ENCODE measurements around the gene EEF1A2.

The EEF1A2 gene

DNA sequence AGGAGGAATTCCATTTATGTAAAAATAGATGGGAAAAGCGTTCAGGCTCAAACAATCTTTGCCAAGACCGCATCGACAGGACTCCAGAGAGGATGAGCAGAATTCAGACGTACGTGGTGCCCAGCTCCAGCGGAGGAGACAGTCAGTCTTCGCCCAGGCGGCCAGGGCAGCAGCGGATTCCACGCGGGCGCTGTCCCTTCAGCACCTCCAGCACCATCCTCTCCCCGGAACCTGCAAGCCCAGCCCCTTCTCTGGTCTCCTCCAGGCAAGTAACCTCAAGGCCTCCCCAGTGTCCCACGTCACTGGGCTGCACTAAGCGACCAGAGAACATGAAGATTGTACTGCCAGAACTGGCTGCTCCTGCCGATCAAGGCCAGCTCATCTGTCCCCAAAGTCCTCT is 23.7 kb downstream of the EEF1A2 start:
- H3K36me3 ChIP-seq (replicated peaks), result no peaks in the 10 kb centered on the region
- peak in 1 of 2 experiments; percentile 66 for DNase-seq (ENCODE audit: low spot score in 2 of 2)
- peaks cover 40% of the 10 kb centered on the region for H3K27me3 ChIP-seq (ENCODE audit: low read depth)
- H3K4me1 ChIP-seq, result no peaks in the 10 kb centered on the region; the same call in 1 of the 2 replicates
- H3K4me3 ChIP-seq, result no peak overlapping the region
- in situ Hi-C loops (cut with MboI; ENCODE audit: low sequenced_read_pairs), result no loop called here
- H3K9me3 ChIP-seq, result no peaks in the 10 kb centered on the region

DNA sequence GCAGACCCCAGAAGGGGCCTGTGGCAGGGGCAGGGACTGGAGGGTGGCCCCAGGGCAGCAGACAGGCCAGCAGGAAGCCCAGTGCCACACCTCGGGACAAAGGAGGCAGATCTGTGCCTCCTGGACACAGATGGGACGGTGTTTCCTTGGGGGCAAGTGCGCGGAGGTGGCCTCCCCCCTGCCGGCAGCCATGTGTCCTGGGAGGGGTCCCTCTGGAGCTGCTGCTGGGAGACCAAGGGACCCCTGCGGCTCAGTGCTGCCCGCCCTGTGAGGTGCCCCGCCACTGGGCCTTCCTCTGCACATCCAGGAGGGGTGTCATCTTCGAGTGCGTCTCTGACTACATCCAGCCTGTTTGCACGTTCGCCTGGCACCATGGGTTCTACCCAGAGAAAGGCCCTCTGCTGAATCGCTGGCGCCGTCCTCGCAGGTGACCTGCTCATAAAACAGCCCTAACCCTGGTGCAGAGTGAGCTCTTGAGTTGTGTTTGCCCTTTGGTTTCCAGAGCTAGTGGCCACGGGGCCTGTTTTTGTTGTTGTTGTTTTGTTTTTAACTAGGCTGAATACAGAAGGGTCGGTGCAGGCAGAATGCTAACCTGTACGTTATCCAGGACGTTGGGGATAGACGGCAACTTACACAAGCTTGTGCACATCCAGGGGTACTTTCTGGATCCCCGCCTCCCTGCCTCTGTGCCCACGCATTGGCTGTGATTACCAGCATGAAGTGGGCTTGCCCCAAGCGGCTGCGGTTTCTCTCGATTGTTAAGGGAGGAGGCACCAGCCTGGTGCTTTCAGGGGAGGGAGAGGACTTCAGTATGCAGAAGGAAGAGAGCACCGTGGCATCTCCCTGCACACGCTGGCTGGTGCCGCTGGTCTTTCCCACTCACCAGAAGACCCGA is 25.1 kb downstream of the EEF1A2 start:
- Histone ChIP-seq H3K4me3 (no peak overlapping the region), H3K9me3 (no peaks in the 10 kb centered on the region), H3K36me3 (replicated peaks) (no peaks in the 10 kb centered on the region), H3K4me1 (no peaks in the 10 kb centered on the region; the same call in 1 of the 2 replicates), H3K27me3 (ENCODE audit: low read depth) (peaks cover 39% of the 10 kb centered on the region)
- in situ Hi-C loops (cut with MboI; ENCODE audit: low sequenced_read_pairs), result no loop called here
- no peak for DNase-seq (ENCODE audit: low spot score in 2 of 2)

DNA sequence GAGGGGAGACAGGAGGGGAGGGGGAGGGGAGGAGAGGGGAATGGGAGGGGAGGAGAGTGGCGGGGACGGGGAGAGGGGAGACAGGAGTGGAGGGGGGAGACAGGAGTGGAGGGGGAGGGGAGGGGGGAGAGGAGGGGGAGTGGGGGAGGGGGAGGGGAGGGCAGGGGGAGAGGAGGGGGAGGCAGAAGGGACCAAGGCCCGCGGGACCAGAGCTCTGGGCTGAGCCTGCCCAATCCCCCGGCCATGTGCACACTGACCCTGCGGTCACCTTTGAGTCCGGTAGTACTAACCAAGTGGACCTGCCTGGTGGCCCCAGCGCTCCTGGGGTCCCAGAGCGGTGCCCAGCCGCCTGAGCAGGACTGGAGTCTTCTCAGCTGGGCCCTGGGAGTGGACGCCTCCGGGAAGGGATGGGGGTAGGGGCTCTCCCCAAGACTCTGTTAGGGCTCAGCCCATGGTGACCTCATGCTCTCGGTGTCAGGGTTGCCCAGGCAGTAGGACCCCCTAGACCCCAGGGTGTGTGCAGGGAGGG is 26.0 kb downstream of the EEF1A2 start:
- in situ Hi-C loops (cut with MboI; ENCODE audit: low sequenced_read_pairs), result no loop called here
- Histone ChIP-seq H3K27me3 (ENCODE audit: low read depth) (peaks cover 35% of the 10 kb centered on the region), H3K9me3 (no peaks in the 10 kb centered on the region), H3K36me3 (replicated peaks) (no peaks in the 10 kb centered on the region), H3K4me3 (no peak overlapping the region), H3K4me1 (no peaks in the 10 kb centered on the region; the same call in 1 of the 2 replicates)
- no peak for DNase-seq (ENCODE audit: low spot score in 2 of 2)

DNA sequence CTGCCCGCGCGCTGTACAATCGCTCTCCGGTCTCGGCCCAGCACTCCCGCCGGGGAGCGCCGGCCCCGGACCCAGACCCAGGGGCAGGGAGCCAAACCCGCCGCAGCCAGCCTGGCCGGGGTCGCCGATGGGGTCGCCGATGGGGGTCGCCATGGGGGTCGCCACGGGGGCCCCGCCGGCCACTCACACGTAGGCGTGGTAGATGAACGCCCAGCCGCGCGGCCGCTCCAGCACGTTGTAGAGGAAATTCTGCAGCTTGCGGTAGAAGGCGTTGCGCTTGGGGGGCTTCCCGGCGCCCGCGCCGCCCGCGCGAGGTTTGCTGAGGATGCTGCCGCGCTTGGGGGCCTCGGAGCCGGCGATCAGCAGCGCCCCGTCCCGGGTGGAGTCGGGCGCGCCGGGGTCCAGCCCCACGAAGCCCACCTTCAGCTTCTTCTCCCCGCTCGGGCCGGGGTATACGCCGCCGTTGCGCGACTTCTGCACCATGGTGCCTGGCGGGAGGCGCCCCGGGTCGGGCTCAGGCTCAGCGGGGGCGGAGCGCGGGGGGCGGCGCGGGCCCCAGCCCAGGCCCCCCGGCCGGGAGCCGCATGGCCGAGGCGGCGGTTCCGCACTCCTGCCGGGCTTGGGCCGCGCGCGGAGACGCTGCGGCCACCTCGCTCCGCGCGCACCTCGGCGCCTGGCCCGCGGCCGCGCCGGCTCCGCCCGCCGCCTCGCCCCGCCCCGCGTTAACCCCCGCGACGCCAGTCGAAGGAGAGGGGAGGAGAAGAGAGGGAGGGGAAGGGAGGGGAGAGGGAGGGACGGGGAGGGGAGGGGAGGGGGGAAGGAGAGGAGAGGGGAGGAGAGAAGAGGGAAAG is 26.7 kb downstream of the EEF1A2 start, which contains the start of gene KCNQ2:
Gene KCNQ2, minus strand, starts transcription at position 675 of the 851 bp plus-strand sequence. Its CDS starts 192 bp downstream, at position 483.
- no peaks in the 10 kb centered on the region; the same call in 1 of the 2 replicates for H3K4me1 ChIP-seq
- peaks cover 31% of the 10 kb centered on the region for H3K27me3 ChIP-seq (ENCODE audit: low read depth)
- no peaks in the 10 kb centered on the region for H3K36me3 ChIP-seq (replicated peaks)
- peak within 1 kb of the TSS; percentile 57 for H3K4me3 ChIP-seq
- DNase-seq (ENCODE audit: low spot score in 2 of 2), result peak in 1 of 2 experiments; percentile 75
- H3K9me3 ChIP-seq, result no peaks in the 10 kb centered on the region
- in situ Hi-C loops (cut with MboI; ENCODE audit: low sequenced_read_pairs), result no loop called here

DNA sequence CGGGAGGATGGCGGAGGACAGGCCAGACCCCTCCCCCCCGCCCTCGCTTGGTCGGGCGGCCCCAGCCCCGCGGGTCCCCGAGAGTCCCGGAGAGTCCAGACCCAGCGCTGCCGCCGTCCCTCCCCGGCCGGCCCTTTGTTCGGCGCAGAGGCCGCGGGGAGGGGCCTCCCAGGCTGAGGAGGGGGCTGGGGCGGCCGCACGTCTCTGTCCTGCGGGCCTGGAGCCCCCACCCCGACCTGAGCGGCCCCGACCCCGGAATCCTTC is 27.2 kb downstream of the EEF1A2 start:
- Histone ChIP-seq H3K4me1 (no peaks in the 10 kb centered on the region; the same call in 1 of the 2 replicates), H3K9me3 (no peaks in the 10 kb centered on the region), H3K27me3 (ENCODE audit: low read depth) (peaks cover 29% of the 10 kb centered on the region), H3K4me3 (peak overlapping the region; percentile 57), H3K36me3 (replicated peaks) (no peaks in the 10 kb centered on the region)
- in situ Hi-C loops (cut with MboI; ENCODE audit: low sequenced_read_pairs), result no loop called here
- peak in 1 of 2 experiments; percentile 43 for DNase-seq (ENCODE audit: low spot score in 2 of 2)

DNA sequence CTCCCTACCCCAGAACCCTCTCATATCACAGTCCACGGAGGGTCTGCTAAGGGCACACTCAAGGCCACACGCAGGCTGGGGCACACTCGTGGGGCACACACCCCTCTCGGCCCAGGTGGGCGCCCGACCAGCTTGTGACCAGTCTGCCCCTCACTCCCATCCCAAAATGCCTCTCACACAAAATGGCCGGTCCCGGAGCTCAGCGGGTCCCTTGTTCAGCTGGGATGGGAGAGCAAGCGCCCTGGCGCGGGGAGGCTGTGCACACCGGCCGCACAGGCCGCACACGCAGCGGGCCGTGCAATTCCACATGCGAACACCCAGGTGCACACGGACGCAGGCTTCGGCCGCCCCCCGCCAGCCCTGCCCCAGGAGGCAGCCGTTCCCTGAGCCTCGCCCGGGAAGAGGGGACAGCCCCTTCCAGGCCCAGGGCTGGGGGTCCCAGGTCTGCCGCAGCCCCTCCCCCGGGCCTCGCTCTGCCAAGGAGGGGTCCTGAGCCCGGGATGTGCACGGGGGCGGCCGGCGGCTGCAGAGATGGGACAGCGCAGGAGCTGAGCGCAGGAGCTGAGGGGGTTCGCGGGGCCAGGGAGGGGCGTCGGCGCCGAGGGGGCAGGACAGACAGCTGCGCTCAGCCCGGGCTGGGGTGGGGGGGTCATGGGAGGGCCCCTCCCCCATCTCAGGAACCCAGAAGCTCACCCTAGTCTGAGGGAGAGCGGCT is 27.7 kb downstream of the EEF1A2 start:
- in situ Hi-C loops (cut with MboI; ENCODE audit: low sequenced_read_pairs), result no loop called here
- Histone ChIP-seq H3K36me3 (replicated peaks) (no peaks in the 10 kb centered on the region), H3K9me3 (no peaks in the 10 kb centered on the region), H3K4me1 (no peaks in the 10 kb centered on the region; the same call in 1 of the 2 replicates), H3K4me3 (peak overlapping the region; percentile 57), H3K27me3 (ENCODE audit: low read depth) (peaks cover 29% of the 10 kb centered on the region)
- DNase-seq (ENCODE audit: low spot score in 2 of 2), result peak in 1 of 2 experiments; percentile 56

DNA sequence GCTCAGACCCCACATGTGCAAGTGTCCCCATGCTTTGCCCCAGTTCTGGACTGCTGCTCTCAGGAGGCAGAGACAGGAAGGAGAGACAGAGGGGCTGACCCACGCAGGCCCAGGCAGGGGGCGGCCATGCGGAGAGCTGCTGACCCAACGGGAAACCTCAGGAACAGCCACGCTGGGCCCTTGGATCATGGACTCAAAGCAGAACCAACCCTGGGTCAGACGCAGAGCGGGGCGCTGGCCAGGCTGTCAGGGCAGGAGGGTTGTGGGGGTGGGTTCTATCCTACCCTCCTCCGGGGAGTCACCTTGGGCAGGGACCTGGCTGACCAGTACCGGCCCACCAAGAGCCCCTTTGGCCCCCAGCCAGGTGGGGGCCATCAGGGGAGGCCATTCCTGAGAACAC is 28.5 kb downstream of the EEF1A2 start:
- no peaks in the 10 kb centered on the region for H3K36me3 ChIP-seq (replicated peaks)
- in situ Hi-C loops (cut with MboI; ENCODE audit: low sequenced_read_pairs), result no loop called here
- no peak for DNase-seq (ENCODE audit: low spot score in 2 of 2)
- peak overlapping the region; percentile 57 for H3K4me3 ChIP-seq
- H3K9me3 ChIP-seq, result no peaks in the 10 kb centered on the region
- H3K27me3 ChIP-seq (ENCODE audit: low read depth), result peaks cover 22% of the 10 kb centered on the region
- H3K4me1 ChIP-seq, result no peaks in the 10 kb centered on the region; the same call in 1 of the 2 replicates

DNA sequence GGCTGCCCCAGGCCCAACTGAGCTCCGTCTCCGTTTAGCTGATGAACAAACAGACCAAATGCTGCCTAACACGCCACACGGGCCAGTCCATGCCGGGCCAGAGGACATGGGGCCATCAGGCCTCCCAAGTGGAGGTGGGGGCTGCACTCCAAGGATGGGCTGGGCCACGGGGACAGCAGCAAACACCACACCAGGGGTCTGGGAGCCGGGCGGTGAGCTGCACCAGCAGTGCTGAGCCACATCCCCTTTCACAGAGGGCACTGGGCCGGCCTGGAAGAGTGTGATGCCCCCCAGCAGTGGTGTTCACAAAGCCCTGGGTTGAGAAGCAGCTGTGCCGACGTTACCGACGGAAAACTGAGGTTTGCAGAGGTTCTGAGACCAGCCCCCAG is 29.2 kb downstream of the EEF1A2 start:
- Histone ChIP-seq H3K27me3 (ENCODE audit: low read depth) (peaks cover 15% of the 10 kb centered on the region), H3K4me1 (no peaks in the 10 kb centered on the region; the same call in 1 of the 2 replicates), H3K36me3 (replicated peaks) (no peaks in the 10 kb centered on the region), H3K9me3 (no peaks in the 10 kb centered on the region), H3K4me3 (no peak overlapping the region)
- DNase-seq (ENCODE audit: low spot score in 2 of 2), result no peak
- in situ Hi-C loops (cut with MboI; ENCODE audit: low sequenced_read_pairs), result no loop called here

DNA sequence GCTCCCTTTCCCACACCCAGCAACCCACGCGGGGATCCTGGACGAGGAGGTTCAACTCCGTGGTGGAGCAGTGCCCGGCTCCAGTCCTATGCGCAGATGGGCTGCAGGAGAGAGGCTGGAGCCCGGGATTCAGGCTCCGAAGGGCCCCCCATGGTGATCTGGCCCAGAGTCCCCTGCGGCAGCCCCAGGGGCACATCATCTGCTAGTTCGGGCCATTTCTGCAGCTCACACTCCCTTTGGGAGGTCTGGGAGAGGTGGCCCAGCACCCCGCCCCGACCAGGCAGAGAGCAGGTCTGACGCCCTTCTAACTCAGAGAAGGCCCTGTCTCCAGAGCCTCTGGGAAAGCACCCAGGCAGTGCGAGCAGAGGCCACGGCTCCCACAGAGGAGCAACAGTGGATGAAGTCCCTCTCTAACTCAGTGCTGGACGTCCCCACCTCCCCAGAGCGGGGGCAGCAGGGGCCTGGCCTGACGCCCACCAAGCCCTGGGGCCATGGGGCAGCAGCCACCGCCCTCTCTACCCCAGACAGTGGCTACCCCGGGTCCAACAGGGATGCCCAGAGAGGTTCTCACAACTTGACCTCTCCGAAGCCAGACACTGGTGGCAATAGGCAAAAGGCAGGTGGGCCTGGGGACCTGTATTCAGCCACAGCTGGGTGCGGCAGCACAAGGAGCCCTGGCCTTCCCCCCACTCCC is 29.7 kb downstream of the EEF1A2 start:
- in situ Hi-C loops (cut with MboI; ENCODE audit: low sequenced_read_pairs), result no loop called here
- Histone ChIP-seq H3K36me3 (replicated peaks) (no peaks in the 10 kb centered on the region), H3K4me3 (no peak overlapping the region), H3K4me1 (no peaks in the 10 kb centered on the region; the same call in 1 of the 2 replicates), H3K27me3 (ENCODE audit: low read depth) (peaks cover 10% of the 10 kb centered on the region; the same call in 1 of the 2 replicates), H3K9me3 (no peaks in the 10 kb centered on the region)
- no peak for DNase-seq (ENCODE audit: low spot score in 2 of 2)

DNA sequence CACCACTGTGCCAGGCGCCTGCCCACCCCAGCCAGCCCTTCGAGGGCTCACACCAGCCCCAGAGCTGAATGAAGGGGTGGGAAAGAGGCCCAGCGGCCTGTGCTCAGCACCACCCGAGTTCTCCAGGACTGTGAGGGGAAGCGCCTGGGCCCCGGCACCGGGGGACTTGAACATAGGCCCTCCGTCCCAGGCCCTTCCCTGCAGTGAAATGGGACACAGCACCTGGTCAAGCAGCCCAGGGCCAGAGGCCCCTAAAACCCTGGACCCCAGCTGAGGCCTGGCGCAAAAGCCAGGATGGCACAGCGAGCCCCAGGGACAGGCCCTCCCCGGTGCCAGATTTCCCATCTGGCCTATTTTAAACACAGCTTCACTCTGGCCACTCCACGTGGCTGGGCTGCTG is 30.5 kb downstream of the EEF1A2 start:
- no peaks in the 10 kb centered on the region for H3K9me3 ChIP-seq
- no peak for DNase-seq (ENCODE audit: low spot score in 2 of 2)
- peaks cover 4% of the 10 kb centered on the region; the same call in 1 of the 2 replicates for H3K27me3 ChIP-seq (ENCODE audit: low read depth)
- H3K4me3 ChIP-seq, result no peak overlapping the region
- H3K4me1 ChIP-seq, result no peaks in the 10 kb centered on the region; the same call in 1 of the 2 replicates
- no peaks in the 10 kb centered on the region for H3K36me3 ChIP-seq (replicated peaks)
- in situ Hi-C loops (cut with MboI; ENCODE audit: low sequenced_read_pairs), result no loop called here

DNA sequence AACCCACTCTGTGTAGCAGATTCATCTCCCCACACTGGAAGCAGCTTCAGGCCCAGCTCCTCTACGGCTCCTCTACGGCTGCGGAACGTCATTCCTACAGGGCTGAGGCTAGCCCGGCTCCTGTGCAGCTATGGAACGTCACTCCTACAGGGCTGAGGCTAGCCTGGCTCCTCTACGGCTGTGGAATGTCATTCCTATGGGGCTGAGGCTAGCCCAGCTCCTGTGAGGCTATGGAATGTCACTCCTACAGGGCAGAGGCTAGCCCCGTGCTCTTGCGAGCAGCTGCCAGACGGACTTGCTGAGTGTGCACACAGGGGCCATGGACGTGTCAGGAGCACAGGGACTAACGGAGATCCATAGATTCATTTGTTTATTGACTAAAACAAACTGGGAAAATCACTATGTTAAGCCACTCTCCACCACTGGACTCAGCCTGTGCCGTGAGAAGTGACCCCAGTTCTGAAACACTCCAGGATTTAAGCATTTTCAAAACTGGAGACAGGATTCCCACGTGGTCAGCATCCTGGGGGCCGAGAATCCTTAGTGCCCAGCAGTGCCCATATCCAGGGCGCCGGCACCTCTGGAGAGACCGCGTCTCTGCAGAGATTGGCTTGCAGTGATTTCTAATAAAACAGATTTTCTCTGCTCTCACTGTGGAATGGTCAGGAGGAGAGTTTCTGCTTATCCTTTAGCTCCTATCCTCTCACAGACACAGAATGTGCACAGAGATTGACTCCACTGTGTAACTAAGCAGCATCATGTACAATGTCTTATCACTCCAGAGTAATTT is 31.4 kb downstream of the EEF1A2 start:
- H3K4me3 ChIP-seq, result no peak overlapping the region
- no peaks in the 10 kb centered on the region for H3K27me3 ChIP-seq (ENCODE audit: low read depth)
- no peaks in the 10 kb centered on the region; the same call in 1 of the 2 replicates for H3K4me1 ChIP-seq
- DNase-seq (ENCODE audit: low spot score in 2 of 2), result no peak
- in situ Hi-C loops (cut with MboI; ENCODE audit: low sequenced_read_pairs), result no loop called here
- H3K9me3 ChIP-seq, result no peaks in the 10 kb centered on the region
- H3K36me3 ChIP-seq (replicated peaks), result no peaks in the 10 kb centered on the region

DNA sequence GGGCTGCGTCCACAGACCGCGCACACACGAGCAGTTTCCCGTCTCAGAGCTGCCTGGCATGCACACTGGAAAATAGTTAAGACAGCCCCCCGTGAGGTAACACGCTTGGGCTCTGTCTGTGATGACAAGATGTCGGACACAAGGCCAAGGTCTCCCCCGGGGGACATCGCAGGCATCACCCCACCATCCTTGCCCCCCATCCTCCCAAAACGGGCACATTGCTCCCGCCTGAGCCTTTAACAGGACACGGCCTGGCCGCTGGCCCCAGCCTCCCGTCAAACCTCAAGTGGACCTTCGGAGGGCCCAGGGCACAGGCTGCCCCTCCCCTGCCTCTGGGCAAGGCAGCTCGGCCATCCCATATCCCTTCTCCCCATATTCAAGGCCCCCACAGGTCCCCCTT is 32.0 kb downstream of the EEF1A2 start:
- DNase-seq (ENCODE audit: low spot score in 2 of 2), result no peak
- no peaks in the 10 kb centered on the region for H3K36me3 ChIP-seq (replicated peaks)
- H3K4me1 ChIP-seq, result no peaks in the 10 kb centered on the region; the same call in 1 of the 2 replicates
- H3K9me3 ChIP-seq, result no peaks in the 10 kb centered on the region
- in situ Hi-C loops (cut with MboI; ENCODE audit: low sequenced_read_pairs), result no loop called here
- no peaks in the 10 kb centered on the region for H3K27me3 ChIP-seq (ENCODE audit: low read depth)
- H3K4me3 ChIP-seq, result no peak overlapping the region

All from HAP-1 (cell line).